Smooth muscle cell (in vitro differentiated cells): ENCODE data around the gene NMT1. TPM values are rescaled to one million over a fixed set of nuclear protein-coding genes. Genes with fewer than 3 reads are reported as not detected.
A peak's percentile ranks its signal among the peaks of the same experiment; 100 is the strongest.
"Not testable (repeated sequence)": the region's sequence is repeated elsewhere in the genome, so short reads cannot be mapped to it uniquely, and the experiment has no call there.

ENCODE experiments used
- DNase-seq: peaks from one replicate; lab custom pipeline; 2025; ENCODE audit not compliant: unreplicated experiment; lab: John Stamatoyannopoulos, UW
- H2AFZ ChIP-seq: fragments of 200-600 bp; sonication (generic); 2 replicates; pipeline ENCODE4 v1.6.0; 2016; ENCODE audit warnings: antibody characterized with exemption, low read depth, mild to moderate bottlenecking
- H3F3A ChIP-seq: fragments of 200-600 bp; sonication (generic); 2 replicates; pipeline ENCODE4 v1.6.0; 2017; ENCODE audit warnings: antibody characterized with exemption, low read depth
- H3K27ac ChIP-seq: fragments of 200-600 bp; sonication (generic); 2 replicates; pipeline ENCODE4 v1.5.1; 2016; ENCODE audit warnings: low read depth, mild to moderate bottlenecking
- H3K27me3 ChIP-seq: fragments of 200-600 bp; sonication (generic); 2 replicates; pipeline ENCODE4 v1.6.1; 2016; ENCODE audit warnings: low read depth, mild to moderate bottlenecking
- H3K36me3 ChIP-seq: fragments of 200-600 bp; sonication (generic); 2 replicates; pipeline ENCODE4 v1.5.1; 2016; ENCODE audit warnings: low read depth
- H3K4me1 ChIP-seq: fragments of 200-600 bp; sonication (generic); 2 replicates; pipeline ENCODE4 v1.5.1; 2016; ENCODE audit warnings: low read depth
- H3K4me2 ChIP-seq: fragments of 200-600 bp; sonication (generic); 2 replicates; pipeline ENCODE4 v1.6.0; 2016; ENCODE audit warnings: mild to moderate bottlenecking
- H3K4me3 ChIP-seq: fragments of 200-600 bp; sonication (generic); 2 replicates; pipeline ENCODE4 v1.5.1; 2016; ENCODE audit warnings: mild to moderate bottlenecking
- H3K79me2 ChIP-seq: fragments of 200-600 bp; sonication (generic); 2 replicates; pipeline ENCODE4 v1.6.0; 2016; ENCODE audit warnings: low read depth, mild to moderate bottlenecking
- H3K9ac ChIP-seq: fragments of 200-600 bp; sonication (generic); 2 replicates; pipeline ENCODE4 v1.6.0; 2016; ENCODE audit warnings: low read depth
- H3K9me3 ChIP-seq: fragments of 200-600 bp; sonication (generic); replicated peaks from 2 replicates; pipeline ENCODE4 v1.5.1; 2016; ENCODE audit warnings: low read depth
- H4K20me1 ChIP-seq: fragments of 200-600 bp; sonication (generic); 2 replicates; pipeline ENCODE4 v1.6.0; 2016; ENCODE audit warnings: low read depth
- CTCF ChIP-seq: fragments of 200-600 bp; sonication (generic); IDR thresholded peaks from 2 replicates; pipeline ENCODE4 v1.5.1; 2017; ENCODE audit warnings: borderline replicate concordance, mild to moderate bottlenecking, antibody characterized with exemption; ENCODE audit not compliant: insufficient read depth, poor library complexity, severe bottlenecking
- WGBS: methylation state at CpG from one replicate; pipeline ENCODE4 v1.1.7; 2016; ENCODE audit warnings: low lambda C conversion rate; 5-methylcytosine and 5-hydroxymethylcytosine counted together
- polyA plus RNA-seq: library from polyadenylated mRNA; unstranded; fragments of >200 nt; fragmentation: Nextera tagmentation; extraction: Ambion mirVana; gene quantifications from 2 replicates; pipeline ENCODE4 v1.2.1, GENCODE V29; 2016
- total RNA-seq: library from RNA; depleted of rRNA; stranded (reverse); fragments of >200 nt; gene quantifications from 2 replicates; pipeline ENCODE4 v1.2.3, GENCODE V29; 2014

NMT1 gene
- total and polyA plus RNA-seq, 2 experiments from 2014 or later = 87.6 to 105 TPM

GRCh38 chr17:45123930-45124796, 63.0 kb downstream of the NMT1 start:
- Histone ChIP-seq H3K9ac (peak overlapping the region; percentile 61), H3K27me3 (no peaks in the 10 kb centered on the region), H3K79me2 (peaks cover 54% of the 10 kb centered on the region), H3K27ac (peak overlapping the region; percentile 83), H3K4me1 (peaks cover 13% of the 10 kb centered on the region), H3K4me2 (peak overlapping the region; percentile 67), H3K9me3 (no peaks in the 10 kb centered on the region), H3K4me3 (no peak overlapping the region), H3K36me3 (no peaks in the 10 kb centered on the region), H3F3A (peaks cover 9% of the 10 kb centered on the region), H2AFZ (no peak overlapping the region), H4K20me1 (no peaks in the 10 kb centered on the region)
- 60% methylated on average over 15 of the region's 15 CpGs for WGBS
- TF ChIP-seq CTCF = no peak
- peak; percentile 44 for DNase-seq

- Histone ChIP-seq H3K79me2 (peaks cover 54% of the 10 kb centered on the region), H3K27ac (peak overlapping the region; percentile 83), H3K4me1 (peaks cover 15% of the 10 kb centered on the region), H3K9ac (peak overlapping the region; percentile 17)
- not testable (repeated sequence) for H3K4me2 ChIP-seq, H3K4me3 ChIP-seq, H4K20me1 ChIP-seq, H3K36me3 ChIP-seq, H3K9me3 ChIP-seq, H3K27me3 ChIP-seq, DNase-seq, H3F3A ChIP-seq, H2AFZ ChIP-seq
- WGBS = 69% methylated on average over 5 of the region's 5 CpGs
These were observed 63.6 kb downstream of the NMT1 start for GRCh38 chr17:45124797-45125122.

- TF ChIP-seq CTCF = no peak
These were observed 64.4 kb downstream of the NMT1 start for GRCh38 chr17:45125509-45125908.

GRCh38 chr17:45127207-45127547, 66.1 kb downstream of the NMT1 start:
- peaks cover 68% of the 10 kb centered on the region for H3K79me2 ChIP-seq
- no peak overlapping the region for H2AFZ ChIP-seq
- H3K4me3 ChIP-seq = no peak overlapping the region
- no peaks in the 10 kb centered on the region for H3K27me3 ChIP-seq
- no peak for DNase-seq
- WGBS = 87% methylated on average over 8 of the region's 8 CpGs
- no peaks in the 10 kb centered on the region for H4K20me1 ChIP-seq
- no peak for TF ChIP-seq CTCF
- H3K4me2 ChIP-seq = no peak overlapping the region
- no peaks in the 10 kb centered on the region for H3K36me3 ChIP-seq
- H3K9me3 ChIP-seq = no peaks in the 10 kb centered on the region
- peaks cover 19% of the 10 kb centered on the region for H3F3A ChIP-seq
- H3K4me1 ChIP-seq = peaks cover 20% of the 10 kb centered on the region
- no peak overlapping the region for H3K9ac ChIP-seq
- H3K27ac ChIP-seq = peak overlapping the region; percentile 96

More at GRCh38 chr17:45125509-45125908, 64.4 kb downstream of the NMT1 start:
- DNase-seq = no peak
- Histone ChIP-seq H2AFZ (no peak overlapping the region), H4K20me1 (no peaks in the 10 kb centered on the region), H3K9ac (no peak overlapping the region), H3K9me3 (no peaks in the 10 kb centered on the region), H3K36me3 (no peaks in the 10 kb centered on the region), H3F3A (peaks cover 15% of the 10 kb centered on the region), H3K4me2 (no peak overlapping the region), H3K27me3 (no peaks in the 10 kb centered on the region), H3K4me1 (peaks cover 15% of the 10 kb centered on the region), H3K79me2 (peaks cover 54% of the 10 kb centered on the region), H3K4me3 (no peak overlapping the region), H3K27ac (peak overlapping the region; percentile 83)
- over 99% methylated on average over 8 of the region's 8 CpGs for WGBS
